ENCODE results near the gene ZXDA. TPM values are rescaled to one million over a fixed set of nuclear protein-coding genes. Genes with fewer than 3 reads are reported as not detected.

ZXDA gene
- total and polyA plus RNA-seq, 7 donors = 0.60 to 9.9 (median 6.1) TPM

GRCh38 chrX:57901466-57901865 lies 8.8 kb downstream of the ZXDA start:
- Histone ChIP-seq H3K4me1 (peaks cover 0 to 41% (median 17%) of the 10 kb centered on the region in 4 donors), H3K27me3 (no peaks in the 10 kb centered on the region), H3K9me3 (no peaks in the 10 kb centered on the region), H3K4me3 (no peak overlapping the region), H3K36me3 (no peaks in the 10 kb centered on the region), H3K27ac (peak overlapping the region in 3 of 4 donors; percentile 20 to 64 (median 59))
- intact Hi-C loops (cut with DNase I) = no loop called here
- 90 to 93% methylated on average over 1 of the region's 1 CpG for WGBS, 2 donors
- no peak for DNase-seq
- no peak for TF ChIP-seq POLR2AphosphoS5 (IDR thresholded peaks at IDR 0.05)
- TF ChIP-seq CTCF (IDR thresholded peaks at IDR 0.05) = no peak
- TF ChIP-seq EP300 (IDR thresholded peaks at IDR 0.05) = no peak
- no peak for TF ChIP-seq POLR2A (IDR thresholded peaks at IDR 0.05)

- Histone ChIP-seq H3K36me3 (no peaks in the 10 kb centered on the region), H3K27me3 (no peaks in the 10 kb centered on the region), H3K4me1 (peaks cover 0 to 41% (median 16%) of the 10 kb centered on the region in 4 donors), H3K27ac (peak overlapping the region; percentile 20 to 64 (median 51)), H3K4me3 (no peak overlapping the region), H3K9me3 (no peaks in the 10 kb centered on the region)
- TF ChIP-seq POLR2A (IDR thresholded peaks at IDR 0.05) (no peak), EP300 (IDR thresholded peaks at IDR 0.05) (no peak), CTCF (IDR thresholded peaks at IDR 0.05) (no peak), POLR2AphosphoS5 (IDR thresholded peaks at IDR 0.05) (peak in 1 of 4 donors; percentile 37)
- intact Hi-C loops (cut with DNase I) = no loop called here
- 58 to 65% methylated on average over 4 of the region's 4 CpGs for WGBS, 2 donors
- DNase-seq = no peak
Measured at GRCh38 chrX:57900975-57901374, 9.3 kb downstream of the ZXDA start.

DNA sequence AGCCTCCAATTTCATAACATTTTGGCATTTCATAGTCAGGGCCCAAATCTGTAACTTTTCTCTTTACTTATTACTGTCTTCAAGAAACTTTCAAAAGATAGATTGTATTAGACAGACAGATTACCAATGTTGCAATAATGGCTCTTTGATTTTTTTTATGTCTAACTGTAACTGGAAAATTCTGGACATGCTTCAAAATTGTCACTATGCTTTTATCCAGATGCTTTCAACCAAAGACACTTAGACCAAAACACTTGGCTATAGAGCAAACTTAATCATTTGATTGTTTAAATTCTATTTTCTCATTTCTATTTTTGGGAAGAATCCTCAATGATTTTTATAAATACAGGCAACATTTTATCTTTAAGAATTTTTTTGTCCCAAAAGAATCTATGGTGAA lies 10.4 kb downstream of the ZXDA start:
- Histone ChIP-seq H3K36me3 (no peaks in the 10 kb centered on the region), H3K27ac (peak overlapping the region in 2 of 4 donors; percentile 59 to 64), H3K4me1 (peaks cover 0 to 41% (median 14%) of the 10 kb centered on the region in 4 donors), H3K4me3 (no peak overlapping the region), H3K9me3 (no peaks in the 10 kb centered on the region), H3K27me3 (no peaks in the 10 kb centered on the region)
- intact Hi-C loops (cut with DNase I) = no loop called here
- no peak for DNase-seq
- no peak for TF ChIP-seq EP300 (IDR thresholded peaks at IDR 0.05)
- no peak for TF ChIP-seq POLR2AphosphoS5 (IDR thresholded peaks at IDR 0.05)
- TF ChIP-seq POLR2A (IDR thresholded peaks at IDR 0.05) = no peak
- no peak for TF ChIP-seq CTCF (IDR thresholded peaks at IDR 0.05)

GRCh38 chrX:57899064-57899463 lies 11.2 kb downstream of the ZXDA start:
- Histone ChIP-seq H3K4me3 (no peak overlapping the region), H3K27ac (no peak overlapping the region), H3K36me3 (no peaks in the 10 kb centered on the region), H3K9me3 (no peaks in the 10 kb centered on the region), H3K27me3 (no peaks in the 10 kb centered on the region), H3K4me1 (peaks cover 0 to 36% (median 9%) of the 10 kb centered on the region in 4 donors)
- intact Hi-C loops (cut with DNase I) = no loop called here
- TF ChIP-seq POLR2A (IDR thresholded peaks at IDR 0.05) (no peak), EP300 (IDR thresholded peaks at IDR 0.05) (no peak), POLR2AphosphoS5 (IDR thresholded peaks at IDR 0.05) (no peak), CTCF (IDR thresholded peaks at IDR 0.05) (no peak)
- DNase-seq = no peak
- 83 to 88% methylated on average over 1 of the region's 1 CpG for WGBS, 2 donors

GRCh38 chrX:57871463-57871862 lies 38.8 kb downstream of the ZXDA start:
- Histone ChIP-seq H3K4me1 (no peaks in the 10 kb centered on the region), H3K27me3 (no peaks in the 10 kb centered on the region), H3K27ac (no peak overlapping the region), H3K36me3 (no peaks in the 10 kb centered on the region), H3K9me3 (no peaks in the 10 kb centered on the region), H3K4me3 (no peak overlapping the region)
- TF ChIP-seq POLR2A (IDR thresholded peaks at IDR 0.05) = no peak
- DNase-seq = no peak
- WGBS, 2 donors = 94 to 96% methylated on average over 6 of the region's 6 CpGs
- intact Hi-C loops (cut with DNase I) = no loop called here

Other genes with a start within 250 kb of the ZXDA start
- gene NLRP2B, start 230.2 kb downstream of the ZXDA start, total RNA-seq = under 1 TPM in 3 of 4 donors, not detected in 1; 0.14 to 0.28 (median 0.16) TPM
- gene NLRP2B, start 230.2 kb downstream of the ZXDA start, polyA plus RNA-seq = not detected

Measured in sigmoid colon (tissue), 7 donors.